SH-SY5Y (cell line): Measurements from ENCODE around the gene TMEM39B.

Experiments
- GATA2 ChIP-seq: IDR thresholded peaks from 2 replicates; pipeline ENCODE4 v1.6.1; 2011; ENCODE audit warnings: mild to moderate bottlenecking, low read depth, low read length
- GATA3 ChIP-seq: IDR thresholded peaks from 2 replicates; pipeline ENCODE4 v1.6.1; 2011; ENCODE audit warnings: low read depth, mild to moderate bottlenecking, low read length, moderate library complexity

GRCh38 chr1:32074841-32075240, 2.1 kb downstream of the TMEM39B start:
- TF ChIP-seq GATA3 (no peak), GATA2 (no peak)
